PFSK-1 (cell line): ENCODE measurements around the gene GPATCH8.

Experiments
- FOXP2 ChIP-seq: optimal IDR thresholded peaks from 2 replicates; pipeline ENCODE3; 2011; ENCODE audit warnings: borderline replicate concordance, control low read depth, inconsistent platforms; ENCODE audit not compliant: insufficient read depth; ENCODE audit errors: extremely low read length, extremely low read depth
- POLR2AphosphoS5 ChIP-seq: IDR thresholded peaks from 2 replicates; pipeline ENCODE4 v1.6.1; 2012; ENCODE audit warnings: low read depth, mild to moderate bottlenecking, control low read depth, low read length, moderate library complexity
- REST ChIP-seq, 2 experiments: IDR thresholded peaks; 2 replicates each; pipeline versions ENCODE4 v1.6.1 to v1.8.0; 2011 to 2012; ENCODE audit warnings: low read depth in 2 of 2, low read length in 2 of 2, control low read depth in 1 of 2, inconsistent platforms in 1 of 2, mild to moderate bottlenecking in 1 of 2, moderate library complexity in 1 of 2; ENCODE audit not compliant: insufficient read depth in 1 of 2
- SIN3A ChIP-seq: IDR thresholded peaks from 2 replicates; pipeline ENCODE4 v1.6.1; 2012; ENCODE audit warnings: mild to moderate bottlenecking, low read length, moderate library complexity, borderline replicate concordance; ENCODE audit not compliant: insufficient read depth
- TAF1 ChIP-seq: IDR thresholded peaks from 2 replicates; pipeline ENCODE4 v1.6.1; 2012; ENCODE audit warnings: low read length, control low read depth, borderline replicate concordance; ENCODE audit not compliant: insufficient read depth

Gene GPATCH8

GRCh38 chr17:44530896-44531418, 27.8 kb upstream of the GPATCH8 start:
- TF ChIP-seq REST (IDR thresholded peaks at IDR 0.05; ENCODE audit: insufficient read depth in 1 of 2, low read depth in 2 of 2, low read length in 2 of 2), result no peak
- TF ChIP-seq FOXP2, result no peak
- no peak for TF ChIP-seq POLR2AphosphoS5
- no peak for TF ChIP-seq SIN3A
- TF ChIP-seq TAF1, result no peak

GRCh38 chr17:44529864-44530263, 26.7 kb upstream of the GPATCH8 start:
- TF ChIP-seq POLR2AphosphoS5 (no peak), TAF1 (no peak), FOXP2 (no peak), REST (IDR thresholded peaks at IDR 0.05; ENCODE audit: insufficient read depth in 1 of 2, low read depth in 2 of 2, low read length in 2 of 2) (no peak), SIN3A (no peak)

GRCh38 chr17:44527954-44528353, 24.7 kb upstream of the GPATCH8 start:
- TF ChIP-seq TAF1 (no peak), POLR2AphosphoS5 (no peak), REST (IDR thresholded peaks at IDR 0.05; ENCODE audit: insufficient read depth in 1 of 2, low read depth in 2 of 2, low read length in 2 of 2) (no peak), FOXP2 (no peak), SIN3A (no peak)

- TF ChIP-seq REST (IDR thresholded peaks at IDR 0.05; ENCODE audit: insufficient read depth in 1 of 2, low read depth in 2 of 2, low read length in 2 of 2), result no peak
- no peak for TF ChIP-seq SIN3A
- no peak for TF ChIP-seq FOXP2
- no peak for TF ChIP-seq POLR2AphosphoS5
- no peak for TF ChIP-seq TAF1
Measured at GRCh38 chr17:44527102-44527501, 23.9 kb upstream of the GPATCH8 start.

DNA sequence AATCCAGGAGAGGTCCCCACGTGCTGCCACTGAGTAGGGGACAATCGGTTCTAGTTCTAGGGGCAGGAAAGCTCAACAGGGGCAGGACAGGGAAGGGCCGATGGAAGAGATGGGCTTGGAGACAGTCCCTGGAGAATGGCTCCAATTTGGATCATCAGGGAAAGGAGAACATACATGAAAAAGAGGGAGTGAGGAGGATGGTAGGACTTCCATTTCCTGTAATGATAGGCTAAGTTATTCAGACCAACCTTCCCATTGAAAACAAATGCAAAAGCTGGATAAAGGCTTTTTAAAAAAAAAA, 20.4 kb upstream of the GPATCH8 start:
- no peak for TF ChIP-seq REST (IDR thresholded peaks at IDR 0.05; ENCODE audit: insufficient read depth in 1 of 2, low read depth in 2 of 2, low read length in 2 of 2)
- no peak for TF ChIP-seq SIN3A
- no peak for TF ChIP-seq POLR2AphosphoS5
- no peak for TF ChIP-seq TAF1
- no peak for TF ChIP-seq FOXP2
